ENCODE data around the gene E4F1.

E4F1 gene

GRCh38 chr16:2207872-2208271, 15.5 kb upstream of the E4F1 start:
- no peak for DNase-seq

DNA sequence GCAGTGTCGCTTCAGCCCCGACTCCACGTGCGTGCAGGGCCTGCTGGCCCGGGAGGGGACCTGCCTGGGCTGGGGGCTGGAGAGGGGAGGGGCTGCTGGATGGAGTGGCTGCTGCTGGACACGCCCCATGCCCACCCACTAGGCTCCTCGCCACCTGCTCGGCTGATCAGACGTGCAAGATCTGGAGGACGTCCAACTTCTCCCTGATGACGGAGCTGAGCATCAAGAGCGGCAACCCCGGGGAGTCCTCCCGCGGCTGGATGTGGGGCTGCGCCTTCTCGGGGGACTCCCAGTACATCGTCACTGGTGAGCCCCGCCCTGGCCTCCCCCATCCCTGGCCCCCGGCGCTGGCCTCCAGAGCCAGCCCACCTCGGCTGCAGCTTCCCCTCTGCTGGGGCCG, 15.1 kb upstream of the E4F1 start:
- no peak for DNase-seq

DNA sequence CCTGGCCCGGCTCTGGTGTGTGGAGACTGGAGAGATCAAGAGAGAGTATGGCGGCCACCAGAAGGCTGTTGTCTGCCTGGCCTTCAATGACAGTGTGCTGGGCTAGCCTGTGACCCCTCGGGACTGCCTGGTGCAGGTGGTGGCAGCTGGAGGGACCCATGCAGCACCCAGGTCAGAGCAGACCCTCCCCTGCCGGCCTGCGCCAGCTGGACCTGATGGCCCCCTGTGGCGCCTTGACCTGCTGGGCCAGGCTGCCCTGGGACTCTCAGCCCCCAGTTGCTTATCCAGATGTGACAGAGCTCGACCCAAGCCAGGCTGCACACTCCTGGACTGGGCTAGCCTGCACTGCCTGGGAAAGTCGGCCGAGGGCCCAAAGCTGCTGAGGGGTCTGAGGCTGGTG, 14.6 kb upstream of the E4F1 start:
- no peak for DNase-seq

- no peak for DNase-seq
Measured at GRCh38 chr16:2209258-2210008, 14.0 kb upstream of the E4F1 start.

DNA sequence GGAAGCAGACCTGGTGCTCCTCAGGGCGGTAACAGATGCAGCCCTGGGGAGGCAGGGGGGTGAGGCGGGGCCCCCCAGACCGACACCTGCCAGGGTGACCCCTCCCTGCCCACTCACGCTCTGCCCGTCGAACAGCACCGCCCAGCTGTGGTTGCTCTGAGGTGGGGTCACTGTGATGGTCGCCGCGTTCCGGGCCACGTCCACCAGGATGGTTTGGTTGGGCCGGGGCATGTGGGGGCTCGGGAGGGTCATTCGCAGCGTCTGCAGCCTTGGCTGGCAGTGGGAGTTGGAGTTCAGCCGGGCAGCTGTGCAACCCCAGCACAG, 13.4 kb upstream of the E4F1 start:
- DNase-seq, result no peak

DNA sequence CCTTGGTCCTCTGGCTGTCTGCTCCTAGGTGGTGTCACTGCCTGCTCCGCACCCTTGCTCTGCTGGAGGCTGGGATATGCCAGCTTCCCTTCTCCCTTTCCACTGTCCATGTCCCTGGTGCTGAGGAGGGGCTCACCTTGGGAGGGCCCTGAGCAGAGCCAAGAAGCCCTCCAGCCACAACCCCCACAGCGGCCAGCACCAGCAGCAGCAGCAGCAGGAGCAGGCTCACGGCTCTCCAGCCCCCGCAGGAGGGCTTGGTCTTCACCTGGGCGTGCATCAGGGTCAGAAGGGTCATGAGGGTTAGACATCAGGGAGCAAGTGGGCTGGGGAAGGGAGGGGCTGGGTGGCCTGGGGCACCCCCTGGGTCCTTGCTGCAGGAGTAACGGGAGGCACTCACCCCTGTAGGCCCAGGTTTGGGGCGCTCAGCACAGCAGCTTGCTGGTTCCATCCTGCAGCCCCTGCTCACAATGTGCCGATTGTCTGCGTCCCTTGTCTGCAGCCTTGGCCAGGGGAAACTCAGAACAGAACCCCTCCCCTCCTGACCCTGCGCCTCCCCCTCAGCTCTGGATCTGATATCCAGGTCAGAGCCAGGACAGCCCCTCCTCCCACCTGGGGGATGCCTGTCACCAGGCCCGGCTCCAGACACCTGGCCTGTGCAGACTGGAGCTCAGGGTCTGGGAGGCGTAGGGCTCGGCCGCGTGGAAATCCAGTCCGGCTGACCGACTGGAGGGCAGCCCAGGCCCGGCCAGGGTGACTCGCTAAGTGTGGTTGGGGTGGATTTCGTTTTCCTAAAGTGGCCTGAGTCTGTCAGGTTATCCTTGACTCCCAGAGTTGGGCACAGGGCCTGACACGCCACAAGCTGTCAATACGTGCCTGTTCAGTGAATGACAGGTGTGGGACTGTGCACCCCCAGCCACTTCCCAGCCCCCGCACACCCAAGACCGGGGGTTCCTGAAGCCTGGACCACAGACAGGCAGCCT, 12.7 kb upstream of the E4F1 start, which contains the start of gene BRICD5:
Gene BRICD5 (minus strand): TSS at position 478 of the 980 bp plus-strand sequence. CDS start 30 bp downstream, at position 448.
- no peak for DNase-seq

DNA sequence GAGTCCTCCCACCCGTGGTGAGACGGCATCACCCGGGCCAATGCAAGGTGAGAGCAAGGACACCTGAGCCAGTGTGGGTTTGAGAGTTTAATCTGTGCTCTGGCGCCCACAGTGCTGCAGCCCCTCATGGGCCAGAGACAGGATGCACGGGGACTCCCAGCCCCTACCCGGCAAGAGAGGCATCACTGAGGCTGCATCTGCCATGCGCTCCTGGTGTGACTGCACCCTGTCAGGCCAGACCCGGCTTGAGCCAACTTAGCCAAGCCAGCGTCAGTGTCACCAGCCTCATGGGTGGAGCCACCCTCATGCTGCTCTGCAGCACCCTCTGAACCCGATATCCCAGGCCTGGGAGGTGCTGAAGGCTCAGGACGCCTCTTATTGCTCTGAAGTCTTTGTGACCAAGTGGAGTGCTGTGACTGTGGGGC, 11.5 kb upstream of the E4F1 start:
- no peak for DNase-seq

DNA sequence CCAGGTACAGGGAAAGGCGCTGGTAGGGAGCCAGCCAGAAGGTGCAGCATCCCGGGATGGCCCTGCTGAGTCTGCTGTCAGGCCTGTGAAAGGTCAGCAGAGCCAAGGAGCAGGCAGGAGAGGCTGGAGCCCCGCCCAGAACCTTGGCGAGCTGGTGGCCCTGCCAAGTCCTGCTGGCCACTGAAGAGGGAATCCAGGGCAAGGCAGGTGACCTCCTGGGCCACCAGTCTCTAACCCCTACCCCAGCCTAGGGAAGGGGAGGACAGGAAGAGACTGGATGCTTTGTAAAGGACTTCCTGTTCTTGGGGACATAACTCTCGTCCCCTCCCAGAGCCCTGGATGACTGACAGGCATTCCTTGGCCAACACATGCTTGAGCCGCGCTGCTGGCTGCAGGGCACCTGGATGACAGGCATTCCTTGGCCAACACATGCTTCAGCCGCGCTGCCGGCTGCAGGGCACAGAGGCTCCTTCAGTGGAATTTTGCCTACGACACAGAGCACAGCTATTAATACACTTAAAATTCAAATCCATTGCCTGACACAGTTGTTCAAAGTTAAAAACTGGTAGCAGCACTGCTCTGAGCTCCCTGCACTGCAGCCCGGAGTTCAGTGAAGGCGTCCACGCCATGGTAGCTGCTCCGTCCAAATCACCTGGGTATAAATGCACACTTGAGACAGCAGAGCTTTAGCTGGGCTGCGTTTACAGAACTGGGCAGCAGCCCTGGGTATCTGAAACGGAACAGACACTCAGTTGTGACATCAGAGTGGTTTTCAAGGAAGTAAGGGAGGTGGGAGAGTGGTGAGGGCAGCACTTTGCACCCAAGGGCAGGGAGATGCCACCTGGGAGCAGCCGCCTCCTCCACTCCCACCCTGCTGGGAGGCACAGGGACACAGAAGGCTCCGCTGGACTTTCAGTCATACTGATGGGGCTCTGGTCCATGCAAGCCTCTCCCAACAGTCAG, 10.7 kb upstream of the E4F1 start:
- DNase-seq, result no peak

DNA sequence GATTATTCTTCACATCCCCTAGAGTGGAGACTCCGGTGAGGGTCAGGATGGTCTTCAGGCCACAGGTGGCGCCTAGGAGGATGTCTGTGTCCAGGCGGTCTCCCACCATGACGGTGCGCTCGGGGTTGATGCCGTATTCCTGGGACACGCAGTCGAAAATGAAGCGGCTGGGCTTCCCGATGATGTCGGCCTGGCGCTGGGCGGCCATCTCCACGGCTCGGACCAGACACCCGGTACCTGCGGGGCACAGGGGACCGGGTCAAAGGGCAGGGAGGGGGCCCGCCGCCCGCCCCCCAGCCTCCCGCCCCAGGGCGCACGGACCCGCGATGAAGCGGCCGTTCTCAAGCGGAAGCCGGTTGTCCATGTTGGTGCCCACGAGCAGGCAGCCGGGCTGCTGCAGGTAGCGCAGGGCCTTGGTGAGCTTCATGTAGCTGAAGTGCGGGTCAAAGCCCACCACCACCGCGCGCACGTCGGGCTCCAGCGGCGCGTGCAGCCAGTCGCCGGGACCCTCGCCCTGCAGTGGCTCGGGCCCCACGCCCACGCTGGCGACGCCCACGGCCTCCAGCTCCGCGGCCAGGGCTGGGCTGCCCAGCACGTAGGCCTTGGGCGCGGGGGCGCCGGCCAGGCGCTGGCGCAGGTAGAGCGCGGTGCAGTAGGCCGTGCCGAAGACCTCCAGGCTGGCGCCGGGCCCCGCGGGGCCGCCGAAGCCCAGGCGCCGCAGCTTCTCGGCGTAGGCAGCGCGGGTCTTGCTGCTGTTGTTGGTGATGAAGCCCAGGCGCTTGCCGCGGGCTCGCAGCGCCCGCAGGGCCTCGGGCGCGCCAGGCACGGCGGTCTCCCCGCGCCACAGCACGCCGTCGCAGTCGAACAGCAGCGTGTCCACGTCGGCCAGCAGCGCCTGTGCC, 9.3 kb upstream of the E4F1 start:
- DNase-seq, result no peak

GRCh38 chr16:2214719-2214968, 8.7 kb upstream of the E4F1 start, which contains the start of gene PGP:
TSS of gene PGP (minus strand) at chr16:2214840. CDS start at chr16:2214777, 63 bp downstream.
- no peak for DNase-seq

GRCh38 chr16:2216330-2216729, 7.1 kb upstream of the E4F1 start:
- no peak for DNase-seq

DNA sequence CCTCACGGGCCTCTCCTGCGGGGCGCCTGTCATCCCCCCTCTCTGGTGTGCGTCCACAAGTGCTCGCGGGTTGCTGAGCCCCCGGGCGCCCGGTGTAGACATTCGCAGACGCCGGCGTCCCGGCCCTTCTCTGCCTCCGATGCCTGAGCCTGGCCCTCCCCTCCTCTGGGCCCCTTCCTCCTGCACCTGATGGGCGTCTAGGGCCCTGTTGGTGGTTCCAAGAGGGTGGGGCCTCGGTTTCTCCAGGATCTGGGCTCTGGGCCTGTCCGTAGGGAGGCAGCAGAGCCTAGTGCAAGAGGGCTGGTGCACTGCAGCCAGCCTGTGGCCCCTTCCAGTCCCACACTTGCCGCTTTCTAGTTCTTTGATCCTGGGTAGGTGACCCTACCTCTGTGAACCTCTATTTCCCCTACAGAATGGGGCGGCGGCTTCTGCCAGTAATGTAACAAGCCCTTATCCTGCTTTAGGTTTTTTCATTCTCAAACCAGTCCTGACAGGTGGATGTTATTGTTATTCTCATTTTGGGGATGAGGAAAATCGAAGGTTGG, 623 bp downstream of the E4F1 start:
- DNase-seq, result no peak

GRCh38 chr16:2226245-2226793, 2.9 kb downstream of the E4F1 start:
- DNase-seq, result no peak

- DNase-seq, result no peak
Measured at GRCh38 chr16:2226918-2227317, 3.5 kb downstream of the E4F1 start.

DNA sequence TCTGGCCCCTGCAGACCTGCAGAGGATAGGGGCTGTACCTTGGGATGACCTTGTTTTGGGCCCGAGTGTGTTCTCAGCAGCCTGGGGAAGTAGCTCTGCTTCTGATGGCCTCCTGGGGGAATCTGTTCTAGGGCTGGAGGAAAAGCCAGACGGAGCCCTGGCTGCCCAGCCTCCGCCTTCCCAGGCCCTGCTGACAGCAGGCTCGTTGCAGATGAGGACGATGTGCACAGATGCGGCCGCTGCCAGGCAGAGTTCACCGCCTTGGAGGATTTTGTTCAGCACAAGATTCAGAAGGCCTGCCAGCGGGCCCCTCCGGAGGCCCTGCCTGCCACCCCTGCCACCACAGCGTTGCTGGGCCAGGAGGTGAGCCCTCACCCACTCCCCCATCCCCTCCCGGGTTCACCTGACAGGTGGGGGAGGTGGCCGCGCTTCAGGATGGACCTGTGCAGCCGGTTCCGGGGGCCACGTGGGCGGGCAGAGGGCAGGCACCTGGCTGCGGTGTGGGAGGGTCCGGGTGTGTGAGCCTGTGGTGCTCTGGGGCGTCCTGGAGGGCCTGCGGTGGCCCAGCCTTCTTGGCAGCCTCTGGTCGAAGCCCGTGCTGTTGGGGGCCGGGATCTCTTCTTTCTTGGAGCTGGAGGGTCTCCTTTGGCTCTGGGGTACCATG, 4.9 kb downstream of the E4F1 start:
- no peak for DNase-seq

DNA sequence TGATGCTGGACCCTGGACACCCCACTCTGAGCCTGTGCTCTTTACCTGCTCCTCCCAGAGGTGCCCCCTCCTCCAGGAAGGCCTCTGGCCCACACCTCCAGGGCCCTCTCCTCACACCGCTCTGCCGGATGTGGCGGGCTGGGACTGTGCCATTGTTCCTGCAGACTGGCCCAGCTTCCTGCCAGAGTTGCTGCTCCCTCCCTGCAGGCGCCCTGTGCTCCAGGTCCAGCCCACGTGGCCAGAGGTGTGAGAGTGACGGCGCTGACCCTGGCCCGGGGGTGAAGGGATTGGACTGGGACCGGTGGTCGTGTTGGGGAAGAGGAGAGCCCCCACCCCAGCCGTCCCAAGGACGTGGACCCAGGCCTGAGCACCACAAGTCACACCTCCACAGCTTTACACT, 5.7 kb downstream of the E4F1 start:
- no peak for DNase-seq

- DNase-seq, result no peak
Measured at GRCh38 chr16:2229632-2230250, 6.3 kb downstream of the E4F1 start.

- no peak for DNase-seq
Measured at GRCh38 chr16:2230376-2230775, 7.0 kb downstream of the E4F1 start.

DNA sequence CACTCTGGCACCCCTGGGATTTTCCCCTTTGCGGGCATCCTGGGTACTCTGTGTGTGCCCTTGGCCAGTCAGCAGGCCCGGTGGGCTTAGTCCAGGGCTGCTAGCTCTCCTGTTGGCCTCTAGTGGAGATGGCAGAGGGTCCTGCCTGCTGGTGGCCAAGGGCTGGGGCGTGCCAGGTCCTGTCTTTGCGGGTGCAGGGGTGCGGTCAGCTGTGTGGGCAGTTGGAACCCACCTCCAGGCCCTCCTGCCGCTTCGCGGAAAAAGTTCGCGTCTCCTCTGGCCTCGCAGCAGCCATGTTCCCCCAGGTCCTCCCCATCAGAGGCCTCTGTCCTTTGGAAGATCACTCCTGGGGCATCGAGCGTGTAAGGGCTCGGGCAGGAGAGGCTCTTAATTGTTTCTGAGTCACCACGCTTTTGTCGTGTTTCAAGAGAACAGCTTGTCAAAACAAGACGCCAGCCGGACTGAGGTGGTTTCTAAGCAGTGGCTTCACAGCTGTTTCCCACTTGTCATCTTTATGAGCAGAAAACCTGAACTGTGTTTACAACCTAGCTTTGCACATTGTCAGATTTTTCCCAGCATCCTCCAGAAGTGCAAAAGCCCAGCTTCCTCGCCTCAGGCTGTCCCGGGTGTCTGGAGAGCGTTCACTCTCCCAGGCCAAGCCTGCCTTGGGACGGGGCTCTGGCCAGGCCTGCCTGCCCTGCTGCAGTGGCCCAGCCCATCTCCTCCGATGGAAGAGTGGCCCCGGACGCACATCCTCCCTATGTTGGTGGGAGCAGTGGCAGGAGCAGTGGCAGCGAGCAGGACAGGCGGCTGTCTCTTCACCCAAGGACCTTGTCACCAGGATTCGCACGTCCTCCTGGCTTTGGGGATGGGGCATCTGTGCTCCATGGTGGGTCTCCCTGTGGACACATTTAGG, 7.9 kb downstream of the E4F1 start:
- no peak for DNase-seq

Data from NCI-H1436 treated with DMSO at 0.1 percent for 48 hours (cell line).